ENCODE measurements around the gene SLC49A3.
"Not testable (repeated sequence)": the region's sequence is repeated elsewhere in the genome, so short reads cannot be mapped to it uniquely, and the experiment has no call there.

SLC49A3 gene

DNA sequence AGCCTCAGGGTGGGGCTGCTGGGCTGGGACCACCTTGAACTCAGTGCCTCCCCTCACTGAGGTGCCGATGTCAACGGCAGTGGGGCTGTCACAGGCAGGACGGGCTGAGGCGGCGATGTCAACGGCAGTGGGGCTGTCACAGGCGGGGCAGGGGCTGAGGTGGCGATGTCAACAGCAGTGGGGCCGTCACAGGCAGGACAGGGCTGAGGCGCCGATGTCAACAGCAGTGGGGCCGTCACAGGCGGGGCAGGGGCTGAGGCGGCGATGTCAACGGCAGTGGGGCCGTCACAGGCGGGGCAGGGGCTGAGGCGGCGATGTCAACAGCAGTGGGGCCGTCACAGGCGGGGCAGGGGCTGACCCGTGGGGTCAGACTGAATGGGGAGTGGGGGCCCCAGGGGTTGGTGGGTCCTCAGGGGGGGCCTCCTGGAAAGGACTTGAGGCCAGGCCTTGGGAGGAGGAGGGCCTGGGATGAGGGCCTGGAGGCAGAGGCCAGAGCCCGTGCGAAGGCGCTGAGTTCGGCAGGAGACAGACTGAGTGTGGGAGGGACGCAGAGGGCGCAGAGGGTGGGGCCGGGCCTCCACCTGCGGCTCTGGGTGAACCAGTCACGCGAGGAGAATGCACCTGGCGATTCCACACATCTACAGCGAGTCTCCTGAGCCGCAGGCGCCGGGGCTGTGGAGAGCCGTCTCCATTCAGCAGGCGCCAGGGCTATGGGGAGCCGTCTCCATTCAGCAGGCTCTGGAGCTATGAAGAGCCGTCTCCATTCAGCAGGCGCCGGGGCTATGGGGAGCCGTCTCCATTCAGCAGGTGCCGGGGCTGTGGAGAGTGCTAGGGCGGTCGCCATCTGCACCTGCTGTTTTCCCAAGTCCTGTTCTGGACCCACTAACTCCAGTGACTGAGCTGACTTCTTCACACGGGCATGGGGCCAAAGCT, 37.7 kb downstream of the SLC49A3 start:
- no peak for DNase-seq

DNA sequence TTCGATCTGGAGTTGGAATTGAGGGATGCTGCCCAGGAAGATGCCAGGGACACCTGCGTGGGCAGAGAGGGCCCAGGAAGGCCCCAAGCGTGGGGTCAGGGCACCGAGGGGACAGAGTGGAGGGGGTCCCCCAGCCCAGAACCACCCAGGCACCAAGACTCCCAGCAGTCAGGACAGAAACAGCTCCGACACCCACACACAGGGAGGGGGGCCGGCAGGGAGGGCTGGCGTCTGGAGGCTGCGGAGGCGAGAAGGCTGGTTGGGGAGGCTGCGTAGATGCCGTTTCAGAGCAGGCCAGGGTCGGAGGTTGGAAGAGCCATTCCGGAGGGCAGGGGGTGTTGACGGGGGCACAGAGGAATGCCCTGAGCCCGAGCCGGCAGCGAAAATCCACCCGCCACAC, 38.5 kb downstream of the SLC49A3 start:
- DNase-seq: no peak

DNA sequence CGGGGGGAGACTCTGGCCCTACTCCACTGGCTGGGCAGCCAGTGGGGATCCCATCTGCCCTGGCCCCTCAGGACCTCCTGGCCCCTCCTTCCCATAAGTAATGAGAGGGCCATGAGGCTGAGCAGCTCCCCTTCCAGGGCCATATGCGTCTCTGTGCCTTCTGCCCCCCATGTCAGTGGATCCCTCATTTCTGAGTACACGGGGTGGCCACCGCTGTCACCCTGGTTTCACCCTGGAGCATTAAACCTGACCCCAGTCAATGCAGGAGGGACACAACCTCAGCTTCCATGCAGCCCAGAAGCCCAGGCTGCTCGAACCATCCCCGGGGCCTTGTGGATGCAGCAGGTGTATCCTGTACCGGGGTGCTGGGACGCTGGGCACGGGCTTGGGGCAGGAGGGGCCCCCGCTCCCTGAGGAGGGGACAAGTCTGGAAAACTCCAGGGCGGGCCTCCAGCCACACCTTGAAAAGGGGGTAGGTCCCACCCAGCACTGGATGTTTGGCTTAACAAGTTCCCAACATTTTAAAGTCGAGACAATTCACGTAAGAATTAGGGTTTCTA, 39.1 kb downstream of the SLC49A3 start:
- no peak for DNase-seq

DNA sequence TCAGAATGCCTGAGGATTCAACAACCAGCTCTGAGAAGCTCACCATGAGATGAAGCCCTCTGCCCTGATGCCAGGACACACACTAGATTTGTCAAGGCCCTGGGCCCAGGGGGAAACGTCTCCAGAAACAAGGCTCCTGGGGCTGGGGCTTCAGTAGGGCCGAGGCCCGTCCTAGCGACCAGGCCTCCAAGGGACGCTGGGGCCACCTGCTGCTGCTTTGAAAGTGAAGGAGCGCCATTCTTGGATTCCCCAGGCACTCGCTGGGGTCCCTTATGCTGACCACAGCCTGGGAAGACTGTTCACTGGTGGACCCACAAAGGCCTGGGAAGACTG, 39.7 kb downstream of the SLC49A3 start:
- DNase-seq: no peak

DNA sequence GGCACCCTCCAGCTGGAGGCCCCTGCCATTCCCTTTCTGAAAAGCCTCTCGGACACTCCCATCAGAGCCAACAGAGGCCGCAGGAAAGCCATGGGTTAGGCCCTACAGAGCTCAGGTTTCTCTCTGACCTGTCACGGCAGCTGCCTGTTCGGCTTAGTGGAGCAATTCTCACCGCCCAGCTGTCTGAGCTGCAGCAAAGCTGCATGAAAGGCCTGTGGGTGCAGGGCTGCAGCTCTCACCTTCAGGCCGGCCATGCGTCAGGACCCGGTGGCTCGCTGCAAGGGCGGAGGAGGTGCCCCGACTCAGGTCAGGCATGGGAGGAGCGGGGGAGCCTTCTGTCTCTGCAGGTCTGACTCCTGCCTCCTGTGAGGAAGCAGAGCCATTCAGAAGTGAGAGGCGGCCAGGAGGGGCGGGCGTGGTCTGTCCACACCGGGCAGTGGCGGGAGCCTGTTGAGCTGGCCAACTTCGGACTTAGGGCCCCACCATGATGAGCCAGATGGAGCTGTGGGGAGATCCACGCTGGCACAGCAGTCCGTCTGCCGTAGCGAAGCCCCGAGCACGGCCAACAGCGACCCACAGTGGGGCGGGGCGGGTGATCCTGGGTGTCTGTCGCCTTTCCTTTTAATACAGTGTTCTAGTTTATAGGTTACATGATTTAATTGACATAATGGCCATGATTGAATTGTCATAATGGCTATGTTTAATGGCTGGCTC, 40.2 kb downstream of the SLC49A3 start:
- DNase-seq: no peak

DNA sequence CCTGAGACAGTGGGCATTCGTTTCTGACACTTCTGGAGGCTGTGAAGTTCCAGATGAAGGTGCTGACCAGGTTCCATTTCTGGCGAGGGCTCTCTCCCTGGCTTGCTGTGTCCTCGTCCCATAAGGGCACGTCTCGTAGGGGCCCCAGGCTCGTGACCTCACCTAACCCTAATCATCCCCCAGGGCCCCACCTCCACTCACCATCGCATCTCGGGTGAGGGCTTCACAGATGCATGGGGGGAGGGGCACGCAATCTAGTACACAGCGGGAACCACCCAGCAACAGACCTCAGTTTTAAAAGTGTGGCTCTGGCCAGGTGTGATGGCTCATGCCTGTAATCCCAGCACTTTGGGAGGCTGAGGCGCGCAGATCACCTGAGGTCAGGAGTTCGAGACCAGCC, 41.5 kb downstream of the SLC49A3 start:
- DNase-seq: no peak

DNA sequence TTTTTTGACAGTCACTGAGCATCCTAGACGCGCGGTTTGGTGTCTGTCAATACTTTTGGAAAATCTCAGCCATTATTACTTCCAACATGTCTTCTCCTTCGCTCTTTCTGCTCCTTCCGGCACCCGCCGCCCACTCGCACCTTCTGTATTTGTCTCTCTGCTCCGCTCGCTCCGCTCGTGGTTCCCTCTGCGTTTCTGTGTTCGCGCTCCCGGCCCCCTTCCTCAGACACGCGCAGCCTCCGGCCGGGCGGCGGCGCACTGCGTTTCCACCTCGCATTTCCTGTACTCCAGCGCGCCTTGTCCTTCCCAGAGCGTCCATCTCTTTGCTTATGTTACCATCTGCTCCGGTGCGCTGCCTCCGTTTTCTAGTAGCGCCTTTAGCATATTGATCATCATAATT, 42.5 kb downstream of the SLC49A3 start:
- DNase-seq: no peak

DNA sequence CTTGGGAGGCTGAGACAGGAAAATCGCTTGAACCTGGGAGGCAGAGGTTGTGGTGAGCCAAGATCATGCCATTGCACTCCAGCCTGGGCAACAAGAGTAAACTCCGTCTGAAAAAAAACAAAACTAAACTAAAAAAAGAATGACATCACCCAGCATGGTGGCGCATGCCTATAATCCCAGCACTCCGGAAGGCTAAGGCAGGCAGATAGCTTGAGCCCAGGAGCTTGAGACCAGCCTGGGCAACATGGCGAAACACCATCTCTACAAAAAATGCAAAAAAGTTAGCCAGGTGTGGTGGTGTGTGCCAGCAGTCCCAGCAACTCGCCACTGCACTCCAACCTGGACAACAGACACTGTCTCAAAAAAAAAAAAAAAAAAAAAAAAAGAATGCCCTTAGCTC, 46.6 kb downstream of the SLC49A3 start:
- not testable (repeated sequence) for DNase-seq

DNA sequence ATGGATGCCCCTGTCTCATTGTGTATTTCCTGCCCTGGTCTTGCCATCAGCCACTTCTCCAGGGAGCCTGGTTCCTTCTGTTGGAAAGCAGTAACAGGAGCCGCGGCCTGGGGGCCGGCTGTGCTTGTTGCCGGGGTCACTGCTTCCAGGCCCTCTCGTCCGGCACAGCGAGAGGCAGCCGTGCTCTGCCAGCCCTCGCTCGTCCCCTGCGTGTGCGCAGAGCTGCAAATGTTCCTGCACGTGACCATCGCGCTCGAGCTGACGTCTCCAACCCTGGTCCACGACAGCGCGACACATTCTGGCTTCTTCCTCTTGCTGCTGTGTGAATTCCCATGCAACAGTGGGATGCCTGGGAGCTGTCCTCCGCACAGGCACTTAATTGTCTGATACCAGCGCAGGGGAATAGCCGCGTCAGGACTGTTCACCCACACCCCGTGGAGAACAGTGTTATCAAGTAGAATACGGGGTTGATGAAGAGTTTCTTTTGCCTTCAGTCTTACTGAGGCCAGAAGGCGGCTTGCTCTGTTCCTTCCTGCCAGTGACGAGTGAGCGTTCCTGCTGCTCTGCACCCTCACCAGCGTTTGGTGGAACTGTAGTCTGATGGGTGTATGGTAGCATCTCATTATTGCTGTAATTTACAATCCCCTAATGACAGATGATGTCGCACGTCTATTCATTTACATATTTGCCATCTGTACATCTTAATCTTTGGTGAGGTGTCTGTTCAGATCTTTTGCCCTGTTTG, 51.2 kb downstream of the SLC49A3 start:
- no peak for DNase-seq

DNA sequence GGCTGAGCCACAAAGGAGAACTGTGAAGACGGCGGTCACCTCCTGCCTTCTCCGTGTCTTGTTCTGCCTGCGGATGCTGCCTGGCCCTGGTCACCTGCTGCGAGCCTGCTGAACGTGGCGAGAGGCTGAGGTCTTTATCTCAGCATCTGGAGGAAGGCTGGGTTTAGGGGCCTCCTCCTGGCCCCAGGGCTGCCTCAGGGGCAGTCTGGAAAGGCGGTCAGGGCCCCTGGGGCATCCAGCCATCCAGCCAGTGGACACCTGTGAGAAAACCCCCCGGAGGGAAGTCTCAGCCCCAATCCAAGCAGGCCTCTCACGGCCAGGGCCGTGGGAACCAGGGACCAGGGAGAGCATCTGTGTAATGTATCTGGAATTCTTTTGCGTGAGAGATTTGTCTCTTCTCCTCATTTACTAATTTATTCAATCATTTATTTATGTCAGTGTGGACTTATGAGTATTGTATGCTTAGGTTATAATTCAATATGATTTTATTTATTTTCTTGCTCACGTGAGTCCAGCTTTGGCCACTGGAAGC, 52.3 kb downstream of the SLC49A3 start:
- no peak for DNase-seq

DNA sequence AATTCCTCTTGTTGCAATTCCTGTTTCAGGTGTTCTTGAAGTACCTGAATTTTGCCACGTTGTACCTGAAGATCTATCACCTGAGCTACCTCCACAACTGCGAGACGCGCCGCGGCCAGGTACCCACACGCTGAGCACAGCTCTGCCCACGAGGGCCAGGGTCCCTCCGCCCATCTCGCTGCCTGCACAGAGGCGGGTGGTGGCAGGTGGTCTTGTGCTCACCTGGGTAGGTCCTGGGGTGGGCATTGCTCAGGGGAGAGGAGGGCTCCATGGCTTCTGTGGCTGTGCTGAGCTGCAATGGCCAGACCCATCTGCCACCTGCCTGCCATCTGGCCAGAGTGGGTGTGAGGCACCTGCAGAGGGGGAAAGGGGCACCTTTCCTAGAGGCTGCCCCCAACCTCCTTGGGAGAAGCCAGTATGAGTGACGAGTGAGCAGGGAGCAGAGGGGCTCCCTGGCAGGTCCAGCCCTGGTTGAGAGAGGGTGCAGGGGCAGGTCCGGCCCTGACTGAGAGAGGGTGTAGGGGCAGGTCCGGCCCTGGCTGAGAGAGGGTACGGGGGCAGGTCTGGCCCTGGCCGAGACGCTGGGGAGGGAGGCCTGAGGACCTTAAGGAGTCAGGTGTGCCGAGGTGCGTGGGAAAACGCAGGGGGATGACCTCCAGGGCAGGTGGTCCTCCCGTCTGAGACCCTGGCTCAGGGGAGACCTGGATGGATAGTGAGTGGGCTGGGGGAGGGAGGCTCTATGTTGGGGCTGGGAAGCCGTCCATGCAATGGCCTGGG, 52.9 kb downstream of the SLC49A3 start:
- no peak for DNase-seq

DNA sequence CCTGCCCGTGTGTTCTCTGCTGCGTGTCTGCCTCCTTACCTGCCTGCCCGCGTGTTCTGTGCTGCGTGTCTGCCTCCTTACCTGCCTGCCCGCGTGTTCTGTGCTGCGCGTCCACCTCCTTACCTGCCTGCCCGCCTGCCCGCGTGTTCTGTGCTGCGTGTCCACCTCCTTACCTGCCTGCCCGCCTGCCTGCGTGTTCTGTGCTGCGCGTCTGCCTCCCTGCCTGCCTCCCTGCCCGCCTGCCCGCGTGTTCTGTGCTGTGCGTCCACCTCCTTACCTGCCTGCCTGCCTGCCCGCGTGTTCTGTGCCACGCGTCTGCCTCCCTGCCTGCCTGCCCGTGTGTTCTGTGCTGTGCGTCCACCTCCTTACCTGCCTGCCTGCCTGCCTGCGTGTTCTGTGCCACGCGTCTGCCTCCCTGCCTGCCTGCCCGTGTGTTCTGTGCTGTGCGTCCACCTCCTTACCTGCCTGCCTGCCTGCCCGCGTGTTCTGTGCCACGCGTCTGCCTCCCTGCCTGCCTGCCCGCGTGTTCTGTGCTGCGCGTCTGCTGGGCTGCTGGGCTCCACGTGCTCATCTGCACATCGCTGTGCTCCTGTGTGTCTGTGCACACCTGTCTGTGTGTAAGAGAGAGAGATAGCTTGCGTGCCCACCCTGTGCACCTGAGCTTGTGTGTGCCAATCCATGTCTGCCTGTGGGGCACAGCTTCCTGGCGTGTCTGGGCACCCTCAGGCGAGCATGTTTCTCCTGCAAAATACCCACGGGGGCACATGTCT, 53.7 kb downstream of the SLC49A3 start:
- DNase-seq: not testable (repeated sequence)

DNA sequence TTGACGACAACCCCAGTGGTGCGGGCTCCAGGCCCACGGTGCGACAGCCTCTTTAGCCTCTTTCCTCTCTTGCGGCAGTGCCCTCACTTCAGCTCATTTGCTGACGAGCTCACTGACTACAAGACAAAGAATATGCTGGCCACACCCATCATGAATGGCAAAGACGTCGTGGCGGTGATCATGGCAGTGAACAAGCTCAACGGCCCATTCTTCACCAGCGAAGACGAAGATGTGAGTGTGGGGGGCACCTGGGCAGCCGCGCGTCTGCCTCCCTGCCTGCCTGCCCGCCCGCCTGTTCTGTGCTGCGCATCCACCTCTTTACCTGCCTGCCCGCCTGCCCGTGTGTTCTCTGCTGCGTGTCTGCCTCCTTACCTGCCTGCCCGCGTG, 54.4 kb downstream of the SLC49A3 start:
- DNase-seq: no peak

DNA sequence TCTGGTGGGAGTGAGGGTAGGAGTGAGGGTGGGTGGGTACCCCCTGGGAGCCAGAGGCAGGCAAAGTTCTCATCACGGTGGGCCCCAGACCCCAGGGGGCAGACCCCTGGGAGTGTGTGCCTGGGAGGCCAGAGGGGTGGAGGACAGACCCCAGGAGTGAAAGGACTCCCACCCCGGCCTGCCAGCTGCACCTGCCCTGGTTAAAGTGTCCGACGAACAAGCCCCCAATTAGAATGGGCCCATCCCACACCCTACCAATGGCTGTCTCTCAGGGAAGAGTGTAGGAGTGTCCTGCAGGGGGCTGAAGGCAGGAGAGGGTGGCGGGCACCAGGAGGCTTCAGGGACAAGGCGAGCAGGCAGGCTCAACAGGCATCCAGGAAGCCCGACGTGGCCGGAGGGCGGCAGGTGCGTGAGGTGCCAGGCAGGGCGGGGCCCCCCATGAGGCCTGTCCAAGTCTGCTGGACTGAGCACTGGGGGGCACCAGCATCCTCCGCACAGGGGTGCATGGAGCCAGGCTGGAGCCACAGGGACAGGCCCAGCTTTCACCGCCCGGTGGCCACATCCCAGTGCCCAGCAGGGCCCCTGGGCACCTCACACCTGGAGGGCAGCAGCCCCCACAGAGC, 54.9 kb downstream of the SLC49A3 start:
- no peak for DNase-seq

DNA sequence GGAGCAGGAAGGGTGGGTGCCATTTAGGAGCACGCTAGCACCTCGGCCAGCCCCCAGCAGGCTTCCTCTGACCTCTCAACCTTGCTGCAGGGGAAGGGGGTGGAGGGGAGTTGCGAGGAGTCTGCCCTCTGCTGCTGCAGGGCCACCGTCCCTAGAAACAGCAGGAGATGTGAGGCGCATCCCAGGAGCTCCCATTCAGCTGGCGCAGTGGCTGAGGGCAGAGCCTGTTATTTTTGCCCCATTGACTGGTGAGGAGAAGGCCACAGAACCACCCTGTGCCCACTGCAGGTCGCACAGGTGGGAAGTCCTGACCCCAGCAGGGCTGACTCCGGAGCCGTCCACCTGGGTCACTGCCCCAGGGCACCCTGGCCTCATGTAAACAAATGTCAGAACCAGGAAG, 55.5 kb downstream of the SLC49A3 start:
- DNase-seq: no peak

DNA sequence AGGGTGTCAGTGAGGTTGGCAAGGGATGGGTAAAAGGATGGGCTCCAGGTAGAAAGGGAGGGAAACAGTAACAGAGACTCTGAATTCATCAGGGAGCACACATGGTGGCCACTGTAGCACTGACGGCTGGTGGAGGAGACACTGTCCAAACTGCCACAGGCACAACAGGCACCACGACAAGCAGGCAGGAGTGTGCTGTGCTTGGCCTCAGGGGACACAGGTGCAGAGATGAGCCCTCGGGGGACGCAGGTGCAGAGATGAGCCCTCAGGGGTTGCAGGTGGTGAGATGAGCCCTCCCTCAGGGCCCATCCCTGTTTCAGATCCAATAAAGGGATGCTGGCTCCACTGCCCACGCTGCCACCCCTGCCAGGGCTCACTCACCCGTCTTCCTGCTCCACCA, 56.0 kb downstream of the SLC49A3 start:
- no peak for DNase-seq

DNA sequence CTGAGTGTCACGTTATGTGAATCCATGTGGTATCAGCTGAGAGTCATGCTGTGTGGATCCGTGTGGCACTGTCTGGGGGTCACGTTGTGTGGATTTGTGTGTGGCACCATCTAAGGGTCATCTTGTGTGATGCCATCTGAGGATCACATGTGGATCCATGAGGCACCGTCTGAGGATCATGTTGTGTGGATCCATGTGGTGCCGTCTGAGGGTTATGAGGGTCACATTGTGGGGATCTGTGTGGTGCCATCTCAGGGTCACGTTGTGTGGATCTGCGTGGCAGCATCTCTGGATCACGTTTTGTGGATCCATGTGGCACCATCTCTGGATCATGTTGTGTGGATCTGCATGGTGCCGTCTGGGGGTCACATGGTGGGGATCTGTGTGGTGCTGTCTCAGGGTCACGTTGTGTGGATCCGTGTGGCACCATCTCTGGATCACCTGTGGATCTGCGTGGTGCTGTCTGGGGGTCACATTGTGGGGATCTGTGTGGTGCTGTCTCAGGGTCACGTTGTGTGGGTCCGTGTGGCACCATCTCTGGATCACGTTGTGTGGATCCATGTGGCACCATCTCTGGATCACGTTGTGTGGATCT, 56.7 kb downstream of the SLC49A3 start:
- no peak for DNase-seq

All from hematopoietic multipotent progenitor cell treated with erythropoietin and hydrocortisone succinate and interleukin-3 and kit ligand, for 8 days (in vitro differentiated cells).